HEK293 (cell line): ENCODE measurements around the gene AK5.

Source experiments
- SALL2 ChIP-seq: fragments of 450-650 bp; formaldehyde crosslinking; IDR thresholded peaks from 2 replicates; pipeline ENCODE4 v1.5.0; 2017; ENCODE audit warnings: missing biosample characterization, mild to moderate bottlenecking, missing genetic modification characterization, borderline replicate concordance
- ZNF2 ChIP-seq: fragments of 450-650 bp; formaldehyde crosslinking; IDR thresholded peaks from 2 replicates; pipeline ENCODE4 v1.5.1; 2016; ENCODE audit warnings: missing biosample characterization, missing genetic modification characterization
- ZNF23 ChIP-seq: fragments of 450-650 bp; formaldehyde crosslinking; IDR thresholded peaks from 2 replicates; pipeline ENCODE4 v1.5.1; 2016; ENCODE audit warnings: missing biosample characterization, missing genetic modification characterization, borderline replicate concordance
- ZNF292 ChIP-seq: fragments of 450-650 bp; formaldehyde crosslinking; IDR thresholded peaks from 2 replicates; pipeline ENCODE4 v1.5.1; 2016; ENCODE audit warnings: low read depth, missing biosample characterization, missing genetic modification characterization, borderline replicate concordance
- ZNF558 ChIP-seq: fragments of 450-650 bp; formaldehyde crosslinking; IDR thresholded peaks from 2 replicates; pipeline ENCODE4 v1.5.1; 2016; ENCODE audit warnings: missing biosample characterization, missing genetic modification characterization
- TF ChIP-seq, protein P1 (sequence below): fragments of 450-650 bp; formaldehyde crosslinking; IDR thresholded peaks from 2 replicates; pipeline ENCODE4 v1.5.1; 2016; ENCODE audit warnings: missing biosample characterization, missing genetic modification characterization
- TF ChIP-seq, protein P2 (sequence below): fragments of 450-650 bp; formaldehyde crosslinking; IDR thresholded peaks from 2 replicates; pipeline ENCODE4 v1.5.1; 2016; ENCODE audit warnings: missing biosample characterization, missing genetic modification characterization

DNA sequence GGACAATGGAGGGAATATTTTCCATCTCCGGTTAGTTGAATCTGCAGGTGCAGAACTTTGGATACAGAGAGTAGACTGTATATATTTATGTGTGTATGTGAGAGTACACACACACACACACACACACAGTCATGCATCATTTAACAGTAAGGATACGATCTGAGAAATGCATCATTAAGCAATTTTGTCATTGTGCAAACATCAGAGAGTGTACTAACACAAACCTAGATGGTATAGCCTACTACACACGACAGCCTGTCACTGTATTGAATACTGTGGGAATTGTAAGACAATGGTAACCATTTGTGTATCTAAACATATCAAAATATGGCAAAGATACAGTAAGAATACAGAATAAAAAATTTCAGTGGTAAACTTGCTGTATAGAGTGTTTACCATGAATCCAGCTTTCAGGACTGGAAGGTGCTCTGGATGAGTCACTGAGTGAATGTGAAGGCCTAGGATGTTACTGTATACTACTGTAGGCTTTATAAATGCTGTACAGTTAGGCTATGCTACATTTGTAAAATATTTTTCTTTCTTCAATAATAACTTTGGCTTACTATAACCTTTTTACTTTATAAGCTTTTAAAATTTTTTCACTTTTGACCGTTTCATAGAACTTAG lies 262.1 kb downstream of the AK5 start:
- TF ChIP-seq ZNF558 (tag by site-specific recombination) (no peak), SALL2 (no peak), ZNF292 (tag by site-specific recombination) (no peak), ZNF2 (tag by site-specific recombination) (no peak), ZNF23 (no peak)
- TF ChIP-seq, protein P1, sequence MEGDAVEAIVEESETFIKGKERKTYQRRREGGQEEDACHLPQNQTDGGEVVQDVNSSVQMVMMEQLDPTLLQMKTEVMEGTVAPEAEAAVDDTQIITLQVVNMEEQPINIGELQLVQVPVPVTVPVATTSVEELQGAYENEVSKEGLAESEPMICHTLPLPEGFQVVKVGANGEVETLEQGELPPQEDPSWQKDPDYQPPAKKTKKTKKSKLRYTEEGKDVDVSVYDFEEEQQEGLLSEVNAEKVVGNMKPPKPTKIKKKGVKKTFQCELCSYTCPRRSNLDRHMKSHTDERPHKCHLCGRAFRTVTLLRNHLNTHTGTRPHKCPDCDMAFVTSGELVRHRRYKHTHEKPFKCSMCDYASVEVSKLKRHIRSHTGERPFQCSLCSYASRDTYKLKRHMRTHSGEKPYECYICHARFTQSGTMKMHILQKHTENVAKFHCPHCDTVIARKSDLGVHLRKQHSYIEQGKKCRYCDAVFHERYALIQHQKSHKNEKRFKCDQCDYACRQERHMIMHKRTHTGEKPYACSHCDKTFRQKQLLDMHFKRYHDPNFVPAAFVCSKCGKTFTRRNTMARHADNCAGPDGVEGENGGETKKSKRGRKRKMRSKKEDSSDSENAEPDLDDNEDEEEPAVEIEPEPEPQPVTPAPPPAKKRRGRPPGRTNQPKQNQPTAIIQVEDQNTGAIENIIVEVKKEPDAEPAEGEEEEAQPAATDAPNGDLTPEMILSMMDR (tag by site-specific recombination): no peak
- TF ChIP-seq, protein P2, sequence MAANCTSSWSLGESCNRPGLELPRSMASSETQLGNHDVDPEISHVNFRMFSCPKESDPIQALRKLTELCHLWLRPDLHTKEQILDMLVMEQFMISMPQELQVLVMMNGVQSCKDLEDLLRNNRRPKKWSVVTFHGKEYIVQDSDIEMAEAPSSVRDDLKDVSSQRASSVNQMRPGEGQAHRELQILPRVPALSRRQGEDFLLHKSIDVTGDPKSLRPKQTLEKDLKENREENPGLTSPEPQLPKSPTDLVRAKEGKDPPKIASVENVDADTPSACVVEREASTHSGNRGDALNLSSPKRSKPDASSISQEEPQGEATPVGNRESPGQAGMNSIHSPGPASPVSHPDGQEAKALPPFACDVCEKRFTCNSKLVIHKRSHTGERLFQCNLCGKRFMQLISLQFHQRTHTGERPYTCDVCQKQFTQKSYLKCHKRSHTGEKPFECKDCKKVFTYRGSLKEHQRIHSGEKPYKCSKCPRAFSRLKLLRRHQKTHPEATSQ (tag by site-specific recombination): no peak
